Mesodermal cell (in vitro differentiated cells): ENCODE measurements around the gene FEM1B.

Experiments used
- H3K27ac ChIP-seq: 2 replicates; pipeline ENCODE4 v1.7.0; 2013; ENCODE audit warnings: mild to moderate bottlenecking, low read depth, low read length, moderate library complexity; ENCODE audit not compliant: severe bottlenecking
- H3K36me3 ChIP-seq: 2 replicates; pipeline ENCODE4 v1.7.1; 2013; ENCODE audit warnings: mild to moderate bottlenecking, low read length, moderate library complexity; ENCODE audit not compliant: control insufficient read depth, insufficient read depth
- H3K4me1 ChIP-seq: one replicate; pipeline ENCODE4 v1.7.1; 2013; ENCODE audit warnings: mild to moderate bottlenecking, low read length; ENCODE audit not compliant: insufficient read depth, control insufficient read depth, poor library complexity, severe bottlenecking
- H3K4me3 ChIP-seq: 2 replicates; pipeline ENCODE4 v1.7.0; 2013; ENCODE audit warnings: low read length, control low read depth, mild to moderate bottlenecking; ENCODE audit not compliant: insufficient read depth, poor library complexity, severe bottlenecking; ENCODE audit errors: extremely low read depth
- H3K9me3 ChIP-seq: 2 replicates; pipeline ENCODE4 v1.7.1; 2013; ENCODE audit warnings: mild to moderate bottlenecking, low read length, moderate library complexity; ENCODE audit not compliant: control insufficient read depth
- WGBS, 2 experiments: methylation state at CpG; one replicate each; pipeline ENCODE4 v1.1.5; 2013; ENCODE audit warnings: missing lambda C conversion rate in 2 of 2; ENCODE audit not compliant: insufficient coverage in 2 of 2; 5-methylcytosine and 5-hydroxymethylcytosine counted together

FEM1B gene

GRCh38 chr15:68275165-68275746 is 2.3 kb upstream of the FEM1B start:
- no peak overlapping the region for H3K27ac ChIP-seq
- peaks cover 25% of the 10 kb centered on the region for H3K4me1 ChIP-seq
- no peak overlapping the region for H3K4me3 ChIP-seq
- WGBS, 2 experiments, result 83 to 100% methylated on average over 1 to 3 of the region's 3 CpGs
- peaks cover 7% of the 10 kb centered on the region for H3K36me3 ChIP-seq
- no peaks in the 10 kb centered on the region for H3K9me3 ChIP-seq

DNA sequence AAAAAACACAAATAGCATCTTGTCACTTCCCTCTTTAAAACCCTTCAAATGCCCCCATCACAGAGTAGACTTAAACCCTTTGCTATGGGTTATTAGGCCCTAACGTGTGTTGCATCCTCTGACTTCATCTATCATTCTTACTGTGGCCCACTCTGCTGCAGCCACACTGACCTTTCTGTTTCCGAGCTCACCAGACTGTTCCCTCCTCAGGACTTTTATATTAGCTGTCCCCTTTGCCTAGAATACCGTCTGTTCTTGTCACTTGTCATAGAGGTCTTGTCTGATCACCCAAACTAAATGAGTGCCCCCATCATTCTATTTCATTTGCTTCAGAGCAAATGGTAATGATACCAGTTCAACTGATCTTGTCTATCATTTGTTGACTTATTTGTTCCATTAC is 877 bp upstream of the FEM1B start:
- 64 to 72% methylated on average over 3 of the region's 3 CpGs for WGBS, 2 experiments
- peaks cover 10% of the 10 kb centered on the region for H3K36me3 ChIP-seq
- H3K4me3 ChIP-seq, result peak overlapping the region; percentile 73
- H3K27ac ChIP-seq, result peak overlapping the region; percentile 95
- H3K4me1 ChIP-seq, result peaks cover 32% of the 10 kb centered on the region
- H3K9me3 ChIP-seq, result no peaks in the 10 kb centered on the region

- peaks cover 10% of the 10 kb centered on the region for H3K36me3 ChIP-seq
- WGBS, 2 experiments, result 3 to 4% methylated on average over 16 to 23 of the region's 25 CpGs
- peaks cover 31% of the 10 kb centered on the region for H3K4me1 ChIP-seq
- peak overlapping the region; percentile 73 for H3K4me3 ChIP-seq
- H3K9me3 ChIP-seq, result no peaks in the 10 kb centered on the region
- H3K27ac ChIP-seq, result peak overlapping the region; percentile 95
These were observed 378 bp upstream of the FEM1B start for GRCh38 chr15:68277131-68277602.

GRCh38 chr15:68278345-68278594 is 725 bp downstream of the FEM1B start:
- 0% methylated on average over 13 to 22 of the region's 22 CpGs for WGBS, 2 experiments
- Histone ChIP-seq H3K27ac (peak overlapping the region; percentile 95), H3K9me3 (no peaks in the 10 kb centered on the region), H3K4me1 (peaks cover 22% of the 10 kb centered on the region), H3K4me3 (peak overlapping the region; percentile 73), H3K36me3 (peaks cover 10% of the 10 kb centered on the region)

DNA sequence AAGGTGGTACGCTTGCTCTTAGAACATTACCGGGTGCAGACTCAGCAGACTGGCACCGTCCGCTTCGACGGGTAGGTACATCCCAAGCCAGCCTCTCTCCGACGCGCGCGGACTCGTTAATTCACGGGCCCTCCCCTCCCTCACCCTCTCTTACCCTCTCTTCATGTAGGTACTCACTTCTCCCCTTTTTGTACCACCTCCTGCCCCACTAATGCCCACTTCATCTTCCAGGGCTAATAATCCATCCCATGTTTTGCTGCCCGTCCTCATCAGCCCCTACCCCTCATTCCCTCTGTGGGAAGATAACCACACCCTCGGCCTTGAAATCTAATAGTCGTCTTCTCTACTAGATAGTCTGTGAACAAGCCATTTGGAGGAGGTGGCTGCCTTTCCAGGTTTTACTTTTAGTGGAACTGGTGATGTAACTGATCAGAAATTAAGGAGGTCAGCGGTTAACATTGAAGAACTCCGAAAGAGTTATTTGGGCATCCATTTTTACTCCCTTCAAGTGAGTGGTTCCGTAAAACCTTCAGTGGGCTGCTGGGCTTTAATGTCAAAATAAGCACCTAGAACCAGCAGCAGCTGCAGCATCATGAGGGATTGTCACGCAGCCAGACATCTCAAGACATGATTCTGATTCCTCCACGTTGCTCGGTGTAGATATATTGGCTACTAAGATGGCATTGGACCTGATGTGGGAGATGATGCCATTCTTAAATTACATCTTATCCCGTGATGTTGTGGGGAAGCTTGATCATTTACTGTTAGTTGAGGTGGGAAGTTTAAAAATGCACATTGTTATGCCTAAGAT is 1.3 kb downstream of the FEM1B start:
- Histone ChIP-seq H3K27ac (peak overlapping the region; percentile 95), H3K36me3 (peaks cover 16% of the 10 kb centered on the region), H3K4me1 (peaks cover 22% of the 10 kb centered on the region), H3K9me3 (no peaks in the 10 kb centered on the region), H3K4me3 (peak overlapping the region; percentile 73)
- WGBS, 2 experiments, result 1 to 2% methylated on average over 17 to 18 of the region's 23 CpGs

- H3K4me3 ChIP-seq, result peak overlapping the region; percentile 73
- H3K9me3 ChIP-seq, result peaks cover 5% of the 10 kb centered on the region
- peaks cover 22% of the 10 kb centered on the region for H3K4me1 ChIP-seq
- whole genome bisulfite sequencing, 2 experiments, result 40 to 58% methylated on average over 9 to 10 of the region's 11 CpGs
- H3K27ac ChIP-seq, result no peak overlapping the region
- H3K36me3 ChIP-seq, result peaks cover 26% of the 10 kb centered on the region
These were observed 2.5 kb downstream of the FEM1B start for GRCh38 chr15:68279779-68280753.

DNA sequence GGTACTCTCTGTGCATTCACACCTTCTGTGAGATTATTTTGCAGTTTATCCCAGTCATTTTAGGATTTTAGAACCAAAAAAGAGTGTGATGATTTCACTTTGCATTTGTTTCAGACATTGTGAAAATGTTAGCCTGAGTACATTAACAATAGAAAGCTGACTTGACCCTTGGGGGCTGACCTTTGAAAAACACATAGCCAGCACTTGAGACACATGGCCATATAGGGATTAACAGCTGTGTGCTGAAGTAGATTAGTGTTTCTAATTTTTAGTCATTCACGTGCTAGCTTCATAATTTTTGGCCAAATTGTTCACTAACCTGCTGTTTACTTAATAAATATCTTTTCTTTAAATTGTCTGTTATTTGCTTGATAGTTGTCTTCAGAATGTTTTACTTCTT is 3.5 kb downstream of the FEM1B start:
- Histone ChIP-seq H3K9me3 (peaks cover 5% of the 10 kb centered on the region), H3K4me3 (peak overlapping the region; percentile 9), H3K4me1 (peaks cover 22% of the 10 kb centered on the region), H3K36me3 (peaks cover 33% of the 10 kb centered on the region), H3K27ac (no peak overlapping the region)
- no CpG with 5 or more reads among the region's 1 CpG for WGBS, 2 experiments

GRCh38 chr15:68283401-68283800 is 5.9 kb downstream of the FEM1B start:
- Histone ChIP-seq H3K27ac (no peak overlapping the region), H3K9me3 (peaks cover 5% of the 10 kb centered on the region), H3K4me3 (no peak overlapping the region), H3K4me1 (peaks cover 22% of the 10 kb centered on the region), H3K36me3 (peaks cover 36% of the 10 kb centered on the region)
- 100% methylated on average over 1 of the region's 2 CpGs; no CpG with 5 or more reads in 1 of the 2 experiments for WGBS, 2 experiments

DNA sequence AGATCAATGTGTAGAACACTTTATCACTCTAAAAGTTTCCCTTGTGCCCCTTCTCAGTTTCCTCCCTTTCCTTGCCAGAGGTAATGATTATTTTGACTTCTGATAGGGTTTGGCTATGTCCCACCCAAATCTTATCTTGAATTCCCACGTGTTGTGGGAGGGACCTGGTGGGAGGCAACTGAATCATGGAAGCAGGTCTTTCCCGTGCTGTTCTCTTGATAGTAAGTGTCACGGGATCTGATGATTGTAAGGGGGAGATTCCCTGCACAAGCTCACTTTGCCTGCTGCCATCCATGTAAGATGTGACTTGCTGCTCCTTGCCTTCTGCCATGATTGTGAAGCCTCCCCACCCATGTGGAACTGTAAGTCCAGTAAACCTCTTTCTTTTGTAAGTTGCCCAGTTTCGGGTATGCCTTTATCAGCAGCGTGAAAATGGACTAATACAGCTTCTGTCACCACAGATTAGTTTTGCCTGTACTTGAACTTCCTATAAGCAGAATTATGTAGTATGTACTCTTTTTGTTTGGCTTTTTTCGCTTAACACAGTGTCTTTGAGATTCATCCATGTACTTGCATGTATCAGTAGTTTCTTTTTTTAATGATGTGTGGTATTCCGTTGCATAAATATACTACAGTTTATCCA is 7.2 kb downstream of the FEM1B start:
- WGBS, 2 experiments, result 96 to 100% methylated on average over 3 to 4 of the region's 7 CpGs
- Histone ChIP-seq H3K9me3 (peaks cover 5% of the 10 kb centered on the region), H3K4me3 (no peak overlapping the region), H3K36me3 (peaks cover 45% of the 10 kb centered on the region), H3K4me1 (peaks cover 21% of the 10 kb centered on the region), H3K27ac (no peak overlapping the region)
